ENCODE measurements around the gene SCEL.
A peak's percentile ranks its signal among the peaks of the same experiment; 100 is the strongest.

The SCEL gene

DNA sequence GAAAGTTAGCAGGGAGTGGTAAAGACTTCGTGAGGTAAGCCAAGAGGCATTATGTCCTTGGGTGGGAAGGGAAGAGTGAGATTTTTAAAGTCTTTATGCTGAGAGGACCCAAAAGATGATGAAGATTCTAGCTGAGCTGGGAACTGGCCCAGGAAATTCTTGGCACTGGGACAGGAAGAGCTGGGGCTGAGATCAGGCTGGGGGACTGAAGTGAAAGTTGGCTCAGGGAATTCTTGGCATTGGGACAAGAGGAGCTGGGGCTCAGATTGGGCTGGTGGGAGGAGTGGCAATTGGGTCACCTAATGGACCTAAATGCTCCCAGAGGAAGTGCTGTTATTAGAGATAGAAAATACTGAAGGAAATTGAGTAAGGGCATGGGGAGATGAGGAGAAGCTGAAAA, 8.8 kb downstream of the SCEL start:
- TF ChIP-seq POLR2AphosphoS5 (IDR thresholded peaks at IDR 0.05; ENCODE audit: low read depth, low read length) (no peak), POLR2A (IDR thresholded peaks at IDR 0.05; ENCODE audit: low read depth, low read length) (no peak), TAF1 (IDR thresholded peaks at IDR 0.05; ENCODE audit: borderline replicate concordance, low read depth, low read length) (no peak)
- DNase-seq (ENCODE audit: insufficient read length): no peak
- no peak for FAIRE-seq

- DNase-seq (ENCODE audit: insufficient read length) (no peak), FAIRE-seq (peak; percentile 56)
- no peak for TF ChIP-seq TAF1 (IDR thresholded peaks at IDR 0.05; ENCODE audit: borderline replicate concordance, low read depth, low read length)
- TF ChIP-seq POLR2A (IDR thresholded peaks at IDR 0.05; ENCODE audit: low read depth, low read length): no peak
- no peak for TF ChIP-seq POLR2AphosphoS5 (IDR thresholded peaks at IDR 0.05; ENCODE audit: low read depth, low read length)
Observed at GRCh38 chr13:77544758-77545338, 9.3 kb downstream of the SCEL start.

DNA sequence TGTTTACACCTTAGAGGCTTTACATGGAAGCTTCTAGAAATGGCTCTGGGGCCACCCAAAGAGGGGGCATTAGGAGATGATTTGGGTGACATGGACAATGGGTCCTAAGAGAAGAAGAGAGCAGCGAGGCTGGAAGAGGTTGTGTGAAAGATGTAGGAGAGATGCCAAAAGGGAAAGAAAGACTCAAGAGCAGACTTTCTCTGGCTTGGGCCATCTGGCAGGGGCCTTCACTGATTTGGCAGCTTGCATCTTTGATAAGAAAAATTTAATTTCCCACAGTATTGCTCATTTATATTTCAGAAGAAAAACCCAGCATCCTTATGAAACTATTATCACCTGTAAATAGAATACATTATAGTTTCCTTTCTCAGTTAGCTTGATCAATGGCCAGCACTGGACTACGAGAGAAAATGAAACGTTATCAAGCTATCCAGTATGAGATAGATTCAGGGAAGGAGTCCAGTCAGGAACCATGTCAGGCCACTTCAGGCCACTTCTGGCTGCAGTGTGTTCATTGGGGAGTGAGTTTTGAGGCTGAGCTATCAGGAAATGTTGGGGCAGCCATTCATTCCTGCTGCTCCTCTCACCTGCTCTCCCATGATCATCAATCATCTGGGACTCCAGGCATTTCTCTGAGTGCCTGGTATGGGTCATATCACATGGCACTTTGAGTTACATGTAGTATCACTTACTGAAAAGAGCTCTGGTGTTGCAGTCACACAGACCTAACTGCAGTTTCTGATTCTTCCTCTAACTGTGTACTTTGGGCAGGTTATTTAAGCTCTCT, 10.3 kb downstream of the SCEL start:
- FAIRE-seq (no peak), DNase-seq (ENCODE audit: insufficient read length) (no peak)
- no peak for TF ChIP-seq POLR2AphosphoS5 (IDR thresholded peaks at IDR 0.05; ENCODE audit: low read depth, low read length)

- FAIRE-seq (no peak), DNase-seq (ENCODE audit: insufficient read length) (no peak)
- TF ChIP-seq TAF1 (IDR thresholded peaks at IDR 0.05; ENCODE audit: borderline replicate concordance, low read depth, low read length) (no peak), POLR2AphosphoS5 (IDR thresholded peaks at IDR 0.05; ENCODE audit: low read depth, low read length) (no peak)
Observed at GRCh38 chr13:77548095-77548494, 12.6 kb downstream of the SCEL start.

- no peak for FAIRE-seq
- no peak for DNase-seq (ENCODE audit: insufficient read length)
- TF ChIP-seq POLR2AphosphoS5 (IDR thresholded peaks at IDR 0.05; ENCODE audit: low read depth, low read length): no peak
- no peak for TF ChIP-seq TAF1 (IDR thresholded peaks at IDR 0.05; ENCODE audit: borderline replicate concordance, low read depth, low read length)
Observed at GRCh38 chr13:77548594-77548993, 13.1 kb downstream of the SCEL start.

DNA sequence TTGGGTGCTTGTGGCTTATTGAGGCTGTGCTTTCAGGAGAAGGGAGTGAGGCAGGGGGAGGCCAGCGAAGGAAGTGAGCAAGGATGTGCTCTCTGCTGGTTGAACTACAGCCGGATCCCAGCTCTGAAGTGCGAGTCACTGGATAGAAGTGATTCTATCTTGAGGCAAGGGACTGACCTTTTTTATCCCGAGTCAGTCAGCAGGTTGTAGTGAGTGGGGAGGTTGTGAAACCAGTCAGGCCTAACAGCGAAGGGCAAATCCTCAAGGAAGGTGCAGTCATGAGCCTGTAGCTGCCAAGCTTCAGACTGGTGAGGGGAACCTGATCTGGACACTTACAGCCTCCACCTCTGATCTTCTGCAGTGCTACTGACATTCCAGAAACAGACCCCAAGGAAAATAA, 18.6 kb downstream of the SCEL start:
- FAIRE-seq: no peak
- TF ChIP-seq POLR2AphosphoS5 (IDR thresholded peaks at IDR 0.05; ENCODE audit: low read depth, low read length) (no peak), POLR2A (IDR thresholded peaks at IDR 0.05; ENCODE audit: low read depth, low read length) (no peak), TAF1 (IDR thresholded peaks at IDR 0.05; ENCODE audit: borderline replicate concordance, low read depth, low read length) (no peak)

DNA sequence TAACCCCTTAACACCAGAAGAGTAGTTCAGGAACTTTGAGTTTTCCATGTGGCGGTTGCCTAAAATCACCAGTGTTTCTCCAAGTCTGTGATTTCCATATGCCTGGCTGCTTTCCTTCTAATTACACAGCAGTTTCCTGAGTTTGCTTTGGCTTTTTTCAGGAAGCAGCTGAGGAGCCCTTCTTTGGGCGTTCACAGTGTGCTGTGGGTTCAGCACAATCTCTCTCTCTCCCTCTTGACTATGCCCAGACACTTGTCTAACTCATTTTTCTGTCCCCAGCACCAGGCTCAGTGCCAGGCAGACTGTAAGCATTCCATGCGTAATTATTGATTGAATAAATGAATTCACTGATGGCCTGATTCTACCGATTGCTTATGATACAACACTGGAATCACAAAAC, 19.7 kb downstream of the SCEL start:
- no peak for TF ChIP-seq TAF1 (IDR thresholded peaks at IDR 0.05; ENCODE audit: borderline replicate concordance, low read depth, low read length)
- no peak for TF ChIP-seq POLR2AphosphoS5 (IDR thresholded peaks at IDR 0.05; ENCODE audit: low read depth, low read length)
- no peak for TF ChIP-seq POLR2A (IDR thresholded peaks at IDR 0.05; ENCODE audit: low read depth, low read length)
- no peak for DNase-seq (ENCODE audit: insufficient read length)
- no peak for FAIRE-seq

More for the DNA sequence above, 18.6 kb downstream of the SCEL start:
- no peak for DNase-seq (ENCODE audit: insufficient read length)

GRCh38 chr13:77558016-77558415, 22.5 kb downstream of the SCEL start:
- FAIRE-seq: no peak
- no peak for DNase-seq (ENCODE audit: insufficient read length)
- TF ChIP-seq TAF1 (IDR thresholded peaks at IDR 0.05; ENCODE audit: borderline replicate concordance, low read depth, low read length): no peak
- no peak for TF ChIP-seq POLR2AphosphoS5 (IDR thresholded peaks at IDR 0.05; ENCODE audit: low read depth, low read length)
- no peak for TF ChIP-seq POLR2A (IDR thresholded peaks at IDR 0.05; ENCODE audit: low read depth, low read length)

GRCh38 chr13:77563111-77563510, 27.6 kb downstream of the SCEL start:
- DNase-seq (ENCODE audit: insufficient read length): no peak
- TF ChIP-seq POLR2AphosphoS5 (IDR thresholded peaks at IDR 0.05; ENCODE audit: low read depth, low read length) (no peak), TAF1 (IDR thresholded peaks at IDR 0.05; ENCODE audit: borderline replicate concordance, low read depth, low read length) (no peak), POLR2A (IDR thresholded peaks at IDR 0.05; ENCODE audit: low read depth, low read length) (no peak)
- no peak for FAIRE-seq

- no peak for DNase-seq (ENCODE audit: insufficient read length)
- TF ChIP-seq TAF1 (IDR thresholded peaks at IDR 0.05; ENCODE audit: borderline replicate concordance, low read depth, low read length) (no peak), POLR2AphosphoS5 (IDR thresholded peaks at IDR 0.05; ENCODE audit: low read depth, low read length) (no peak), POLR2A (IDR thresholded peaks at IDR 0.05; ENCODE audit: low read depth, low read length) (no peak)
- peak; percentile 57 for FAIRE-seq
Observed at GRCh38 chr13:77565635-77566034, 30.1 kb downstream of the SCEL start.

DNA sequence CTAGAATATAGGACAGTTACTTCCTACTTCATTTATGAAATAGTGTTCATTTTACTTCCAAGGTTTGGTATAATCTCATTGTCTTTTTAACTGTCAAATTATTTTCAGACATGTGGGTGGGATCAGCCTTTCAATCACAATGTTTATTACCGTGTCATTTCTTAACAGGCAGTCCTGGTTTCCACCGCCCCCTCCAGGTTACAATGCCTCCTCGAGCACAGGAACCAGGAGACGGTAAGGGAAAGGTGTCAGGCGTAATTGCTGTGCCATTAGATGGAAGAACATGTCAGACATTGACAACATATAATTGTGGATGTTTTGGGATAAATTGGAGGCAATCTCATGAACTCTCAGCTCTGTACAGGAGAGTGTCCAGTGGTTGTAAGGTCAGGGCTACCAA, 36.5 kb downstream of the SCEL start:
- DNase-seq (ENCODE audit: insufficient read length): no peak
- TF ChIP-seq POLR2A (IDR thresholded peaks at IDR 0.05; ENCODE audit: low read depth, low read length) (no peak), POLR2AphosphoS5 (IDR thresholded peaks at IDR 0.05; ENCODE audit: low read depth, low read length) (no peak), TAF1 (IDR thresholded peaks at IDR 0.05; ENCODE audit: borderline replicate concordance, low read depth, low read length) (no peak)
- no peak for FAIRE-seq

DNA sequence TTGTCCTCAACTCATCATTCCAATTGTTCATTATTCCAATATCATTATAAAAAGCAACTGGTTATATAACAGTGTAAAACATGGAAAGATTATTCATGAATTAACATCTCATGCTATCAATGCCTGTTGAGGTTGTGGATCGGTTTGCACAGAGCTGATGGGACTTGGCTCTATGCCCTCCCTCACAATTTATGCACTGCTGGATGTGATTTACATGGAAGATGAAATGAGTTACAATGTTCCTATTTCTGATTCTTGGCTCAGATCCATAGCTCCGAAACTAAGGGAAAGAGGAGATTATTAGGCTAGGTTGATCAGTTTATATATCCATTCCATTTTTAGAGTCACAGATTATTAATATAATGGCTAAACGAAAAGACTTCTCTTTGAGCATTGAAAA, 38.6 kb downstream of the SCEL start:
- FAIRE-seq: no peak
- TF ChIP-seq POLR2A (IDR thresholded peaks at IDR 0.05; ENCODE audit: low read depth, low read length) (no peak), TAF1 (IDR thresholded peaks at IDR 0.05; ENCODE audit: borderline replicate concordance, low read depth, low read length) (no peak), POLR2AphosphoS5 (IDR thresholded peaks at IDR 0.05; ENCODE audit: low read depth, low read length) (no peak)
- no peak for DNase-seq (ENCODE audit: insufficient read length)
